HL-60 (cell line): ENCODE results near the gene UGT1A5.

Experiments
- DNase-seq, 2 experiments: peaks; one replicate each; pipeline ENCODE4 v3.0.0-alpha.2; 2010 to 2020; ENCODE audit warnings: low read depth in 1 of 2, low spot score in 1 of 2
- H3K27ac ChIP-seq: fragments of 250-450 bp; sonication (Bioruptor Pico); replicated peaks from 2 replicates; pipeline ENCODE4 v1.5.1; 2020; ENCODE audit warnings: mild to moderate bottlenecking, moderate library complexity
- H3K27me3 ChIP-seq: fragments of 250-450 bp; sonication (Bioruptor Pico); 2 replicates; pipeline ENCODE4 v1.5.1; 2021; ENCODE audit warnings: mild to moderate bottlenecking, moderate library complexity; ENCODE audit not compliant: insufficient read depth, poor library complexity, severe bottlenecking
- H3K4me3 ChIP-seq: replicated peaks from 2 replicates; pipeline ENCODE4 v1.5.1; 2011; ENCODE audit warnings: mild to moderate bottlenecking, control low read depth, low read length; ENCODE audit not compliant: insufficient read depth
- CTCF ChIP-seq: IDR thresholded peaks from one replicate; pipeline ENCODE4 v1.5.1; 2011; ENCODE audit warnings: low read length, control low read depth, inconsistent platforms; ENCODE audit not compliant: insufficient read depth
- GABPA ChIP-seq: IDR thresholded peaks from 2 replicates; pipeline ENCODE4 v1.6.1; 2012; ENCODE audit warnings: low read depth
- POLR2AphosphoS5 ChIP-seq: IDR thresholded peaks from 2 replicates; pipeline ENCODE4 v1.6.1; 2012; ENCODE audit warnings: low read depth
- SPI1 ChIP-seq: IDR thresholded peaks from 2 replicates; pipeline ENCODE4 v1.6.1; 2012; ENCODE audit warnings: low read depth, mild to moderate bottlenecking, borderline replicate concordance
- TF ChIP-seq, protein P1 (sequence below): IDR thresholded peaks from 2 replicates; pipeline ENCODE4 v1.6.1; 2012; ENCODE audit warnings: low read depth; ENCODE audit not compliant: insufficient replicate concordance

UGT1A5 gene

GRCh38 chr2:233791151-233791882, 78.6 kb downstream of the UGT1A5 start:
- TF ChIP-seq CTCF (no peak), SPI1 (no peak), GABPA (no peak), POLR2AphosphoS5 (no peak)
- TF ChIP-seq, protein P1, sequence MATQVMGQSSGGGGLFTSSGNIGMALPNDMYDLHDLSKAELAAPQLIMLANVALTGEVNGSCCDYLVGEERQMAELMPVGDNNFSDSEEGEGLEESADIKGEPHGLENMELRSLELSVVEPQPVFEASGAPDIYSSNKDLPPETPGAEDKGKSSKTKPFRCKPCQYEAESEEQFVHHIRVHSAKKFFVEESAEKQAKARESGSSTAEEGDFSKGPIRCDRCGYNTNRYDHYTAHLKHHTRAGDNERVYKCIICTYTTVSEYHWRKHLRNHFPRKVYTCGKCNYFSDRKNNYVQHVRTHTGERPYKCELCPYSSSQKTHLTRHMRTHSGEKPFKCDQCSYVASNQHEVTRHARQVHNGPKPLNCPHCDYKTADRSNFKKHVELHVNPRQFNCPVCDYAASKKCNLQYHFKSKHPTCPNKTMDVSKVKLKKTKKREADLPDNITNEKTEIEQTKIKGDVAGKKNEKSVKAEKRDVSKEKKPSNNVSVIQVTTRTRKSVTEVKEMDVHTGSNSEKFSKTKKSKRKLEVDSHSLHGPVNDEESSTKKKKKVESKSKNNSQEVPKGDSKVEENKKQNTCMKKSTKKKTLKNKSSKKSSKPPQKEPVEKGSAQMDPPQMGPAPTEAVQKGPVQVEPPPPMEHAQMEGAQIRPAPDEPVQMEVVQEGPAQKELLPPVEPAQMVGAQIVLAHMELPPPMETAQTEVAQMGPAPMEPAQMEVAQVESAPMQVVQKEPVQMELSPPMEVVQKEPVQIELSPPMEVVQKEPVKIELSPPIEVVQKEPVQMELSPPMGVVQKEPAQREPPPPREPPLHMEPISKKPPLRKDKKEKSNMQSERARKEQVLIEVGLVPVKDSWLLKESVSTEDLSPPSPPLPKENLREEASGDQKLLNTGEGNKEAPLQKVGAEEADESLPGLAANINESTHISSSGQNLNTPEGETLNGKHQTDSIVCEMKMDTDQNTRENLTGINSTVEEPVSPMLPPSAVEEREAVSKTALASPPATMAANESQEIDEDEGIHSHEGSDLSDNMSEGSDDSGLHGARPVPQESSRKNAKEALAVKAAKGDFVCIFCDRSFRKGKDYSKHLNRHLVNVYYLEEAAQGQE, result no peak
- no peak overlapping the region for H3K4me3 ChIP-seq
- H3K27me3 ChIP-seq, result no peaks in the 10 kb centered on the region
- no peak overlapping the region for H3K27ac ChIP-seq
- no peak for DNase-seq

- Histone ChIP-seq H3K27me3 (no peaks in the 10 kb centered on the region), H3K4me3 (no peak overlapping the region), H3K27ac (no peak overlapping the region)
- no peak for DNase-seq
- TF ChIP-seq POLR2AphosphoS5 (no peak), CTCF (no peak), SPI1 (no peak), GABPA (no peak)
- TF ChIP-seq, protein P1, result no peak
Measured at GRCh38 chr2:233791883-233792329, 79.2 kb downstream of the UGT1A5 start.

DNA sequence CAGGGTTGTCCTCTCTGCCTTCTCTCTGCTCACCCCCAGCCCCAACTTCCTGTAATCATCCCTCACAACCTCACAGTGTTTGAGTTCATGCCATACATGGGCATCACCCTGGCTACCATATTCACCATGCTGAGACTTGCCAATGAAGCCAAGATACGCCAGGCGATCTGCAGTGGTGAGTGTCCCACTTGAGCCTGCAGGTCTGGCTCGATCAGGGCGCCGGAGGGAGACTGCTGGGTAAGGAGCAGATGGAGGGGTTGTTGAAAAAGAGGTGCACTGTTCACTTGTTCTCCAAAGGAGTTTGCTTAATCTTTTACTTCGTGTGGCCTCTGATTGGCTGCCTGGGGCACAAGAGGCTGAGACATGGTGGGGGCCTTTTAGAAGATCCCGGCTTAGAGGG, 80.0 kb downstream of the UGT1A5 start:
- TF ChIP-seq, protein P1, result no peak
- no peak for TF ChIP-seq SPI1
- no peak for TF ChIP-seq GABPA
- TF ChIP-seq POLR2AphosphoS5, result no peak
- TF ChIP-seq CTCF, result no peak
- no peak for DNase-seq
- no peak overlapping the region for H3K4me3 ChIP-seq
- no peaks in the 10 kb centered on the region for H3K27me3 ChIP-seq
- H3K27ac ChIP-seq, result no peak overlapping the region
